K562 (cell line): ENCODE data around the gene MICU1. TPM values are rescaled to one million over a fixed set of nuclear protein-coding genes. Genes with fewer than 3 reads are reported as not detected.

ENCODE experiments used
- ATAC-seq: fragments of 200-7000 bp; cut with Tn5 transposase; 3 replicates; pipeline ENCODE4 v1.9.1; 2020; ENCODE audit warnings: moderate library complexity
- BruUV-seq: library from RNA; stranded (reverse); fragments of 400-500 nt; replicated peaks from 2 replicates; lab custom pipeline; 2021; lab: Mats Ljungman, UMichigan
- CTCF ChIA-PET: fragments of 300-600 bp; formaldehyde crosslinking; extraction: SDS; loops from one replicate; lab custom pipeline; 2021; ENCODE audit warnings: low intra/inter-chr PET ratio; lab: Yijun Ruan, JAX
- POLR2A ChIA-PET: fragments of 300-600, 350-650 bp; sonication (Branson Sonifier 250); formaldehyde crosslinking; extraction: SDS; loops from one replicate; lab custom pipeline; 2021; ENCODE audit warnings: antibody characterized with exemption, inconsistent platforms; lab: Yijun Ruan, JAX
- DNase-seq, 4 experiments: peaks; one replicate each; pipeline versions ENCODE4 v3.0.0 to v3.0.0-alpha.2; 2011 to 2018; ENCODE audit warnings: low spot score in 3 of 4, mixed read lengths in 3 of 4; ENCODE audit errors: extremely low read depth in 1 of 4
- FAIRE-seq: peaks from 2 replicates; lab custom pipeline; 2011; peaks lifted over from hg19 to GRCh38; lab: Jason Lieb, UNC
- H2AFZ ChIP-seq: 2 replicates; pipeline ENCODE4 v1.6.0; 2011; ENCODE audit warnings: low read depth, low read length, control low read depth, inconsistent platforms
- H3K27ac ChIP-seq: fragments of 200-600 bp; 3 replicates; pipeline ENCODE4 v1.8.0; 2011; ENCODE audit warnings: low read depth, mild to moderate bottlenecking, control low read depth, inconsistent platforms, low read length, moderate library complexity, mixed read lengths; ENCODE audit errors: extremely low read depth
- H3K27me3 ChIP-seq, 2 experiments: fragments of 300-600 bp in 1 of 2; 2 replicates in 1 of 2; 3 replicates in 1 of 2; pipeline versions ENCODE4 v1.6.0 to v1.8.0; 2011; ENCODE audit warnings: inconsistent platforms in 2 of 2, low read length in 2 of 2, mild to moderate bottlenecking in 1 of 2, mixed read lengths in 1 of 2, moderate library complexity in 1 of 2; ENCODE audit not compliant: control insufficient read depth in 2 of 2, insufficient read depth in 2 of 2
- H3K36me3 ChIP-seq: fragments of 300-600 bp; 3 replicates; pipeline ENCODE4 v1.8.0; 2011; ENCODE audit warnings: mild to moderate bottlenecking, low read length, inconsistent platforms; ENCODE audit not compliant: control insufficient read depth, insufficient read depth
- H3K4me1 ChIP-seq, 2 experiments: fragments of 200-600 bp in 1 of 2; replicated peaks in 1 of 2; 2 replicates in 1 of 2; 3 replicates in 1 of 2; pipeline versions ENCODE4 v1.5.1 to v1.8.0; 2011; ENCODE audit warnings: inconsistent platforms in 2 of 2, low read length in 2 of 2, mild to moderate bottlenecking in 1 of 2, mixed read lengths in 1 of 2, moderate library complexity in 1 of 2; ENCODE audit not compliant: control insufficient read depth in 2 of 2, insufficient read depth in 2 of 2
- H3K4me2 ChIP-seq: 2 replicates; pipeline ENCODE4 v1.6.1; 2011; ENCODE audit warnings: low read length, control low read depth, inconsistent platforms, mixed read lengths; ENCODE audit not compliant: insufficient read depth
- H3K4me3 ChIP-seq: fragments of 200-600 bp; sonication (generic), shearing (Covaris generic); 2 replicates; pipeline ENCODE4 v1.5.1; 2016; ENCODE audit warnings: control low read depth, inconsistent platforms
- H3K79me2 ChIP-seq: fragments of 200-600 bp; 3 replicates; pipeline ENCODE4 v1.8.0; 2011; ENCODE audit warnings: low read length, inconsistent platforms; ENCODE audit not compliant: control insufficient read depth, insufficient read depth
- H3K9ac ChIP-seq, 2 experiments: 2 replicates each; pipeline versions ENCODE4 v1.6.0 to v1.6.1; 2011; ENCODE audit warnings: low read depth in 2 of 2, low read length in 2 of 2, control low read depth in 1 of 2, inconsistent platforms in 1 of 2, mild to moderate bottlenecking in 1 of 2, mixed read lengths in 1 of 2; ENCODE audit not compliant: insufficient read depth in 1 of 2
- H3K9me1 ChIP-seq: one replicate; pipeline ENCODE4 v1.6.0; 2011; ENCODE audit warnings: inconsistent platforms, mild to moderate bottlenecking, low read length, moderate library complexity; ENCODE audit not compliant: control insufficient read depth, insufficient read depth
- H3K9me3 ChIP-seq: replicated peaks from 2 replicates; pipeline ENCODE4 v1.5.1; 2011; ENCODE audit warnings: low read depth, low read length, inconsistent platforms; ENCODE audit not compliant: control insufficient read depth, insufficient read depth
- H4K20me1 ChIP-seq: replicated peaks from 2 replicates; pipeline ENCODE4 v1.6.1; 2011; ENCODE audit warnings: low read length, inconsistent platforms, mixed read lengths; ENCODE audit not compliant: control insufficient read depth, insufficient read depth
- E2F1 ChIP-seq: sonication (generic); formaldehyde crosslinking; IDR thresholded peaks from 2 replicates; pipeline ENCODE4 v1.8.1; 2023; ENCODE audit warnings: mild to moderate bottlenecking, missing genetic modification reagents, moderate library complexity
- E2F6 ChIP-seq, 2 experiments: IDR thresholded peaks; 2 replicates each; pipeline ENCODE4 v1.6.1; 2011; ENCODE audit warnings: borderline replicate concordance in 1 of 2, control low read depth in 1 of 2, low read depth in 1 of 2, low read length in 1 of 2, mild to moderate bottlenecking in 1 of 2, mixed read lengths in 1 of 2, moderate library complexity in 1 of 2; ENCODE audit not compliant: insufficient read depth in 1 of 2, insufficient read length in 1 of 2, poor library complexity in 1 of 2, severe bottlenecking in 1 of 2; ENCODE audit errors: extremely low read depth in 1 of 2
- HNRNPH1 ChIP-seq: fragments of 200-400 bp; formaldehyde crosslinking; optimal IDR thresholded peaks from 2 replicates; pipeline ENCODE3; 2017; ENCODE audit warnings: low read depth, mild to moderate bottlenecking, low read length, moderate library complexity
- ILK ChIP-seq: fragments of 450-650 bp; IDR thresholded peaks from 2 replicates; pipeline ENCODE4 v1.6.1; 2016; ENCODE audit warnings: missing genetic modification characterization, low read depth, mild to moderate bottlenecking, missing compliant biosample characterization, moderate library complexity, borderline replicate concordance
- JUND ChIP-seq, 2 experiments: IDR thresholded peaks; 2 replicates in 1 of 2; 3 replicates in 1 of 2; pipeline ENCODE4 v1.6.1; 2011; ENCODE audit warnings: borderline replicate concordance in 2 of 2, low read depth in 2 of 2, low read length in 2 of 2, improper control_type of control experiment in 1 of 2, missing biosample characterization in 1 of 2, missing genetic modification characterization in 1 of 2, missing genetic modification reagents in 1 of 2
- MLLT1 ChIP-seq, 2 experiments: fragments of 450-650 bp; IDR thresholded peaks; 2 replicates each; pipeline ENCODE4 v1.6.1; 2016
- PHF20 ChIP-seq: fragments of 450-650 bp; IDR thresholded peaks from 2 replicates; pipeline ENCODE4 v1.6.1; 2018; ENCODE audit not compliant: partially characterized antibody
- POLR2H ChIP-seq: IDR thresholded peaks from 2 replicates; pipeline ENCODE4 v1.6.1; 2016; ENCODE audit warnings: missing genetic modification characterization, low read depth, mild to moderate bottlenecking, control low read depth, missing compliant biosample characterization, moderate library complexity
- SMAD4 ChIP-seq: fragments of 250-450 bp; sonication (Bioruptor Pico); conservative IDR thresholded peaks from 2 replicates; pipeline ENCODE4 v1.8.0; 2021; ENCODE audit warnings: inconsistent platforms, mild to moderate bottlenecking, moderate library complexity
- SMARCA4 ChIP-seq: fragments of 450-650 bp; IDR thresholded peaks from 2 replicates; pipeline ENCODE4 v1.6.1; 2016
- TRIM24 ChIP-seq, 2 experiments: fragments of 450-650 bp; IDR thresholded peaks; 2 replicates each; pipeline ENCODE4 v1.6.1; 2016
- ZNF12 ChIP-seq: sonication (generic); formaldehyde crosslinking; IDR thresholded peaks from 2 replicates; pipeline ENCODE4 v1.4.0; 2020; ENCODE audit warnings: mild to moderate bottlenecking, missing genetic modification reagents
- ZNF311 ChIP-seq: fragments of 250-450 bp; sonication (Bioruptor Pico); IDR thresholded peaks from 2 replicates; pipeline ENCODE4 v1.4.0; 2020; ENCODE audit warnings: mild to moderate bottlenecking, moderate library complexity
- WGBS: fragments of 100-300 bp; shearing (Covaris generic); methylation state at CpG from one replicate; pipeline ENCODE4 v1.1.6; 2016; ENCODE audit warnings: low coverage, mixed read lengths; ENCODE audit not compliant: insufficient coverage; ENCODE audit errors: missing lambda C conversion rate; 5-methylcytosine and 5-hydroxymethylcytosine counted together
- in situ Hi-C: fragments of 300-500 bp; cut with MboI; formaldehyde crosslinking; loops from 4 replicates; pipeline ENCODE4 v1.15.0; 2018; ENCODE audit warnings: inconsistent platforms, mixed read lengths
- intact Hi-C: fragments of 100-400 bp; cut with micrococcal nuclease; formaldehyde crosslinking; loops from 2 replicates; pipeline ENCODE4 v1.14.2; 2022
- polyA plus RNA-seq, 8 experiments: library from polyadenylated mRNA; depleted of rRNA in 4 of 8; stranded (reverse) in 5 of 8; unstranded in 3 of 8; fragments of >200 nt; fragmentation: Nextera tagmentation in 2 of 8; fragmentation: Illumina TruSeq in 1 of 8; extraction: Ambion mirVana in 2 of 8; extraction: Trizol in 1 of 8; gene quantifications; 2 replicates each; pipeline versions ENCODE4 v1.2.1 to v1.2.3, GENCODE V29; 2011 to 2014; ENCODE audit warnings: inconsistent platforms in 1 of 8, missing spikeins in 1 of 8
- total RNA-seq, 7 experiments: library from RNA; depleted of rRNA in 6 of 7; stranded (reverse); fragments of >200 nt in 6 of 7; fragmentation: Illumina TruSeq in 2 of 7; extraction: Trizol in 2 of 7; gene quantifications; 2 replicates each; pipeline versions ENCODE4 v1.2.1 to v1.2.3, GENCODE V29; 2011 to 2021; ENCODE audit warnings: low replicate concordance in 1 of 7

Gene MICU1
- total and polyA plus RNA-seq, 9 of the 15 experiments (the other 6 are each of a cell fraction or from before 2014, with no cell fraction given), result 29.3 to 76.8 (median 48.4) TPM

- TF ChIP-seq E2F6 (IDR thresholded peaks at IDR 0.05; ENCODE audit: borderline replicate concordance in 1 of 2, extremely low read depth in 1 of 2, insufficient read depth in 1 of 2, insufficient read length in 1 of 2, low read depth in 1 of 2, low read length in 1 of 2, poor library complexity in 1 of 2, severe bottlenecking in 1 of 2), result no peak
These were observed 19.5 kb upstream of the MICU1 start (continued) for GRCh38 chr10:72645263-72645858.

- intact Hi-C loops (no loop called here), in situ Hi-C loops (no loop called here)
- Histone ChIP-seq H2AFZ (peak overlapping the region; percentile 83), H3K9me1 (no peaks in the 10 kb centered on the region), H3K27ac (peak overlapping the region; percentile 21; the same call in 1 of the 3 replicates), H3K79me2 (no peaks in the 10 kb centered on the region), H3K4me3 (no peak overlapping the region), H3K4me1 (peaks cover 2 to 20% of the 10 kb centered on the region in 2 experiments; a peak in 3 of 5 replicates), H3K9me3 (peaks cover 16% of the 10 kb centered on the region), H4K20me1 (no peaks in the 10 kb centered on the region), H3K27me3 (no peaks in the 10 kb centered on the region), H3K9ac (no peak overlapping the region), H3K4me2 (peak overlapping the region; percentile 6; the same call in 1 of the 2 replicates), H3K36me3 (no peaks in the 10 kb centered on the region)
- peak; percentile 12 for ATAC-seq
- ChIA-PET POLR2A (interaction anchor here (0.6 to 1.3 kb wide), 2 partner anchors 17 to 21 kb away, joined by 3 read pairs; no protein-coding TSS in a partner anchor), CTCF (no interaction called here)
- peak in 2 of 4 experiments; percentile 42 to 56 for DNase-seq
- FAIRE-seq, result peak; percentile 11
- 10% methylated on average over 5 of the region's 5 CpGs for WGBS
- BruUV-seq, result no TSS peak
- no peak for TF ChIP-seq HNRNPH1
- TF ChIP-seq POLR2H, result no peak
- no peak for TF ChIP-seq ILK (tag)
- no peak for TF ChIP-seq PHF20
- no peak for TF ChIP-seq E2F1 (CRISPR knock-in tag)
- no peak for TF ChIP-seq TRIM24 (IDR thresholded peaks at IDR 0.05)
- TF ChIP-seq MLLT1 (IDR thresholded peaks at IDR 0.05), result peak in 1 of 2 experiments; percentile 27; a peak in 1 of 4 replicates
- TF ChIP-seq SMARCA4, result 0 out of 2 replicates have a peak, but pooled peaks have one; percentile 20
- TF ChIP-seq SMAD4 (CRISPR knock-in tag), result no peak; the same call in 1 of the 2 replicates
- TF ChIP-seq JUND (IDR thresholded peaks at IDR 0.05; ENCODE audit: borderline replicate concordance, low read depth, low read length), result 0 out of 2 replicates have a peak, but pooled peaks have one; percentile 5
- TF ChIP-seq JUND (tag; IDR thresholded peaks at IDR 0.05; ENCODE audit: borderline replicate concordance, low read depth, low read length), result no peak
- TF ChIP-seq ZNF311 (CRISPR knock-in tag), result no peak
- no peak for TF ChIP-seq ZNF12 (CRISPR knock-in tag)
These were observed 16.4 kb upstream of the MICU1 start for GRCh38 chr10:72642318-72642717.
